B cell (primary cell): ENCODE results near the gene AIG1.

Source experiments
- CTCF ChIP-seq: fragments of 200-600 bp; IDR thresholded peaks from one replicate; pipeline ENCODE4 v1.8.0; 2022; ENCODE audit warnings: antibody characterized with exemption, mild to moderate bottlenecking
- EZH2 ChIP-seq: IDR thresholded peaks from 2 replicates; pipeline ENCODE4 v1.6.1; 2012; ENCODE audit warnings: borderline replicate concordance, low read depth, mild to moderate bottlenecking, moderate library complexity, low read length; ENCODE audit not compliant: insufficient read depth, poor library complexity, severe bottlenecking

GRCh38 chr6:143026696-143027449, 33.8 kb upstream of the AIG1 start:
- TF ChIP-seq CTCF (peak; percentile 74), EZH2 (no peak)
